ENCODE results near the gene PHTF2.
"Not testable (repeated sequence)": the region's sequence is repeated elsewhere in the genome, so short reads cannot be mapped to it uniquely, and the experiment has no call there.

PHTF2 gene

GRCh38 chr7:77866786-77867536, 68.4 kb downstream of the PHTF2 start:
- ChIA-PET POLR2A (no interaction called here), CTCF (interaction anchor here (0.6 to 0.9 kb wide), 2 partner anchors 24 to 209 kb away, joined by 3 to 6 read pairs; no protein-coding TSS in a partner anchor)
- TF ChIP-seq FOXK2 (IDR thresholded peaks at IDR 0.05), result no peak
- no peak for TF ChIP-seq ELF4 (IDR thresholded peaks at IDR 0.05)
- TF ChIP-seq L3MBTL2 (conservative IDR thresholded peaks at IDR 0.05), result no peak
- TF ChIP-seq LEF1 (IDR thresholded peaks at IDR 0.05; ENCODE audit: borderline replicate concordance), result no peak
- no peak for TF ChIP-seq FOXA1 (IDR thresholded peaks at IDR 0.05)
- no peak for TF ChIP-seq NFRKB (IDR thresholded peaks at IDR 0.05)
- TF ChIP-seq HDGF (IDR thresholded peaks at IDR 0.05; ENCODE audit: borderline replicate concordance), result no peak
- no peak for TF ChIP-seq ARNT (IDR thresholded peaks at IDR 0.05)
- TF ChIP-seq PKNOX1 (IDR thresholded peaks at IDR 0.05), result no peak
- TF ChIP-seq BHLHE40 (IDR thresholded peaks at IDR 0.05; ENCODE audit: borderline replicate concordance), result no peak
- TF ChIP-seq ZNF384 (IDR thresholded peaks at IDR 0.05), result no peak
- TF ChIP-seq TARDBP (IDR thresholded peaks at IDR 0.05), result no peak
- TF ChIP-seq CTBP1 (IDR thresholded peaks at IDR 0.05; ENCODE audit: borderline replicate concordance), result no peak
- TF ChIP-seq SP1 (IDR thresholded peaks at IDR 0.05), result no peak
- TF ChIP-seq FOXM1 (IDR thresholded peaks at IDR 0.05; ENCODE audit: borderline replicate concordance), result no peak
- DNase-seq (ENCODE audit: extremely low spot score), result no peak

GRCh38 chr7:77867537-77867865, 68.9 kb downstream of the PHTF2 start:
- TF ChIP-seq L3MBTL2 (conservative IDR thresholded peaks at IDR 0.05) (no peak), TARDBP (IDR thresholded peaks at IDR 0.05) (no peak), CTBP1 (IDR thresholded peaks at IDR 0.05; ENCODE audit: borderline replicate concordance) (no peak), HDGF (IDR thresholded peaks at IDR 0.05; ENCODE audit: borderline replicate concordance) (no peak), ELF4 (IDR thresholded peaks at IDR 0.05) (no peak), SUZ12 (IDR thresholded peaks at IDR 0.05) (no peak)
- ChIA-PET CTCF (interaction anchor here (0.6 kb wide), 1 partner anchor 25 kb away, joined by 6 read pairs; no protein-coding TSS in a partner anchor), POLR2A (no interaction called here)
- no peak for DNase-seq (ENCODE audit: extremely low spot score)

DNA sequence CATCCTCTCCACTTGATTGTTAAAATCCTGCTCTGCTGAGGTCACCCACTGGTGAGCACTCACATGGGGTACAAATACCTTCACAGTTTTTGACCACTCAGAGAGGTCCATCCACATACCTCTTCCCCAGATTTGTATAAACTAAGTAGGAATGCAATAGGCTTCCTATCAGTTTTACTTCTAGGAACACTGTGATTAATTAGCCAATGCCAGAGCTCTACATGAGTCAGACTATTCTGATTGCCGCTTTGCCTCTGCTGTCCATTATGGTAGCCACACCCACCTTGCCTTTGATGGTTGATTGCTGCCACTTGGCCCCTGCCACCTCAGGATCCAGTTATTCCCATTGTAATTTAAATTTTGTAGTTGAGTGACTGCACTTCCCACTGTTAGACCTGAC, 73.7 kb downstream of the PHTF2 start:
- POLR2A ChIA-PET; DNase-seq (ENCODE audit: extremely low spot score); CTCF ChIA-PET: not testable (repeated sequence)

DNA sequence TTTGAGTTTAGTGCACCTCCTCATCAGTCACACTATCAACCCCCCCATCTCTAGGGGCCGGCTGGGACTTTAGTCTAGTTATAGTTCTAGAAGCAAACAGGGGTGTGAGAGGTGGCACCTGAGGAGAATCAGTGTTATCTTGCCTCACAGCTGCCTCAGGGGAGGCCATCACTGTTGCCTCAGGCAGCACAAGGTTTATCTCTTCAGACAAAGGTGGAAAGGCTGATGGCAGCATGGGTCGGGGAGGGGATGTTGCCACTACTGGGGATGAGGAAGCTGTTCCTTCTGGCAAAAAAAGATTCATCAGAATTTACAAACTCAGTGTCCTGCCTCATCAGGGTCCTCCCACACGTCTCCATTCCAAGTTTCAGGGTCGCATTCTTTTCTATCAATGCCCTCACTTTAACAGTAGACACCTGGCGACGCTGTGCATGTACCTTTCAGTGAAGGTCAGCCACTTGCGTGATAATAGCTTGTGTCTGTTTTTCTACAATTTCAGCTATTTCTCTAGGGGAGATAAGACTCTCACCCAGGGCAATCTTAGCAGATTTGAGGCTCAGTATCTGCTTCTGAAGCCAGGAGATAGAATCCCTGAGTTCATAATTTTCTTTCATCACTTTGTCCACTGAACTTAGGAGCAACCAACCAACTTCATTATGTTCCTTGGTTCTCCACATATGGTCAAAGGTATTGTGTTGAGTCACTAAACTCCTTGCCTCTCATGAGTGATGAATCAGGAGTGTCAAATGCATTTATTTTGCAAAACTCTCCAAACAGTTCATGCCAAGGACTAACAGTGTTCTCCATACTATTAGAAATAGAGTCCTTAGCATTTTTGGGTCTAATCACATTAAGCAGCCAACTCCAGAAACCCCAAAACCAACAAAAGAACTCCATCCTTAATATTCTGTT, 75.1 kb downstream of the PHTF2 start:
- DNase-seq (ENCODE audit: extremely low spot score); POLR2A ChIA-PET: not testable (repeated sequence)
- CTCF ChIA-PET, result interaction anchor here (0.6 kb wide), 1 partner anchor 50 kb away, joined by 4 read pairs; no protein-coding TSS in a partner anchor

DNA sequence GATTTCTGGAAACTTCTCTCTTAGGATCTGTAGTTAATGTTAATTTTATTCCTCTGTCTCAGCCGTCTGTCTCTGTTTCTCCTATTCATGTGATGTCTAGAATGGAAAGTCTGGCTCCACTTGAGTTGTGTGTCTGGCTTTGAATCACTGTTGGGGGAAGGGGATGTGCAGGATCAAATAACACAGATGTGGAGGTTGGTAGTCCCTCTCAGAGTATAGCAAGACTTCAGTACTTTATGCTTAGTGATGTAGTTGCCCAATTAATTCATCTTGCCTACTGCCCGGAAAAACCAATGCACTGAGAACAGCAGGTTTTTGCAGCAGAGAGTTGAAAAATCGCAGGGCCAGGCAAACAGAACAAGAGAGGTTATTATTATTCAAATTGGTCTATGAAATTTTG, 79.2 kb downstream of the PHTF2 start:
- CTCF ChIA-PET, result no interaction called here
- peak; percentile 57 for DNase-seq (ENCODE audit: extremely low spot score)
- TF ChIP-seq PKNOX1 (IDR thresholded peaks at IDR 0.05) (no peak), ARNT (IDR thresholded peaks at IDR 0.05) (no peak)
- POLR2A ChIA-PET, result no interaction called here

DNA sequence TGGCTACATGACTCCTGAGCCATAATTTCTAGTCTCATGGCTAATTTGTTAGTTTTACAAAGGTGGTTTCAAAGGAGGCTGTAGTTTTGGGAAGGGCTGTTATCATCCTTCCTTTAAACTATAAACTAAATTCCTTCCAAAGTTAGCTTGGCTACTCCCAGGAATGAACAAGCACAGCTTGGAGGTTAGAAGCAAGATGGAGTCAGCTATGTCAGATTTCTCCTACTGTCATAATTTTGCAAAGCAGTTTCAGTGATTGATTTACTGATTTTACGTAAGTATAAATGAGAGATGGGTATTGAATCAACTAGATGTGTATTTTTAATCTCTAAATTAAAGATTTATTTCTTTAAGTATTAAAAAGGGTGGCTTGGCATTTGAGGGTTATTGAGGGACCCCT, 79.9 kb downstream of the PHTF2 start:
- no peak for DNase-seq (ENCODE audit: extremely low spot score)
- POLR2A ChIA-PET, result no interaction called here
- CTCF ChIA-PET, result no interaction called here
- TF ChIP-seq FOXK2 (IDR thresholded peaks at IDR 0.05) (no peak), BHLHE40 (IDR thresholded peaks at IDR 0.05; ENCODE audit: borderline replicate concordance) (no peak), ZNF384 (IDR thresholded peaks at IDR 0.05) (no peak), TARDBP (IDR thresholded peaks at IDR 0.05) (no peak), LEF1 (IDR thresholded peaks at IDR 0.05; ENCODE audit: borderline replicate concordance) (no peak), CTBP1 (IDR thresholded peaks at IDR 0.05; ENCODE audit: borderline replicate concordance) (no peak), ELF4 (IDR thresholded peaks at IDR 0.05) (no peak)

DNA sequence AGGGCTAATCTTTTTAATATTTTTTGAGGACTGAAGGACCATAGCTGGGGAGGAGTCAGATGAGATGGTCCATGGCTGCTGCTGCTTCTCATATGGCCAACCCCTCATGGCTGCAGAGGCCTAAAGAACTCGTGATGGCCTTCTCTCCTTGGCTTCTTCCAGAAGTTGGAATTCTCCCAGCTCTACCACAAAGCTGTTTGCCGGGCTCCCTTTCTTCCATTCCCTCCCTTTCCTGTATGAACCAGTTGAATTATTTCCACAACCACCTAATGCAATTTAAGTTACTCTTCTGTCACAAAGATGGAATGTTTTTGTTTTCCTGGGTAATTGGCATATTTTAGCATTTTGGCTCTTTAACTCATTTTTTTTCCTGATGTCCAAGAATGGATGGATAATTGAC, 80.7 kb downstream of the PHTF2 start:
- TF ChIP-seq ELF4 (IDR thresholded peaks at IDR 0.05), result no peak
- no peak for TF ChIP-seq NFRKB (IDR thresholded peaks at IDR 0.05)
- TF ChIP-seq SP1 (IDR thresholded peaks at IDR 0.05), result no peak
- no peak for TF ChIP-seq LEF1 (IDR thresholded peaks at IDR 0.05; ENCODE audit: borderline replicate concordance)
- no peak for TF ChIP-seq FOXM1 (IDR thresholded peaks at IDR 0.05; ENCODE audit: borderline replicate concordance)
- no peak for TF ChIP-seq ZNF384 (IDR thresholded peaks at IDR 0.05)
- TF ChIP-seq FOXA1 (IDR thresholded peaks at IDR 0.05), result no peak
- no peak for TF ChIP-seq ARNT (IDR thresholded peaks at IDR 0.05)
- DNase-seq (ENCODE audit: extremely low spot score), result no peak
- CTCF ChIA-PET, result no interaction called here
- POLR2A ChIA-PET, result no interaction called here

All from HEK293T (cell line).